Astrocyte of the cerebellum (primary cell): ENCODE data around the gene MSL1.
A peak's percentile ranks its signal among the peaks of the same experiment; 100 is the strongest.

Experiments
- DNase-seq: peaks from one replicate; pipeline ENCODE4 v3.0.0-alpha.2; 2011; ENCODE audit warnings: low read depth
- H3K4me3 ChIP-seq: 2 replicates; pipeline ENCODE4 v1.5.1; 2011; ENCODE audit warnings: mild to moderate bottlenecking, low read depth, low read length, moderate library complexity
- CTCF ChIP-seq: IDR thresholded peaks from 2 replicates; pipeline ENCODE4 v1.5.1; 2012; ENCODE audit warnings: low read length, low read depth, moderate library complexity, mild to moderate bottlenecking; ENCODE audit errors: missing control alignments
- in situ Hi-C: cut with HindIII; loops from 2 replicates; pipeline ENCODE4 v1.10.0; 2017; ENCODE audit warnings: low sequenced_read_pairs

MSL1 gene

GRCh38 chr17:40122136-40122998 lies 596 bp downstream of the MSL1 start:
- peak; percentile 22 for TF ChIP-seq CTCF
- peak overlapping the region; percentile 80 for H3K4me3 ChIP-seq
- in situ Hi-C loops, result no loop called here
- DNase-seq, result no peak

- peak; percentile 7 for TF ChIP-seq CTCF
- peak overlapping the region; percentile 80 for H3K4me3 ChIP-seq
- in situ Hi-C loops, result no loop called here
- DNase-seq, result no peak
These were observed 1.4 kb downstream of the MSL1 start for GRCh38 chr17:40122999-40123810.

- in situ Hi-C loops, result no loop called here
- no peak for DNase-seq
- peak overlapping the region; percentile 80 for H3K4me3 ChIP-seq
- no peak for TF ChIP-seq CTCF
These were observed 2.0 kb downstream of the MSL1 start for GRCh38 chr17:40123811-40124114.

GRCh38 chr17:40124279-40125141 lies 2.7 kb downstream of the MSL1 start:
- peak overlapping the region; percentile 80 for H3K4me3 ChIP-seq
- in situ Hi-C loops, result no loop called here
- TF ChIP-seq CTCF, result no peak
- no peak for DNase-seq

GRCh38 chr17:40129498-40129897 lies 7.7 kb downstream of the MSL1 start:
- in situ Hi-C loops, result no loop called here
- H3K4me3 ChIP-seq, result no peak overlapping the region
- no peak for TF ChIP-seq CTCF
- no peak for DNase-seq
